GM12892 (cell line): ENCODE results near the gene NAB2.
"Not testable (repeated sequence)": the region's sequence is repeated elsewhere in the genome, so short reads cannot be mapped to it uniquely, and the experiment has no call there.

ENCODE experiments used
- POLR2A ChIP-seq: IDR thresholded peaks from 2 replicates; pipeline ENCODE4 v1.6.1; 2011; ENCODE audit warnings: low read depth, low read length, control low read depth
- POLR2AphosphoS5 ChIP-seq: IDR thresholded peaks from 2 replicates; pipeline ENCODE4 v1.6.1; 2011; ENCODE audit warnings: low read depth, low read length, control low read depth

GRCh38 chr12:57053146-57053545 is 35.8 kb upstream of the NAB2 start:
- not testable (repeated sequence) for TF ChIP-seq POLR2AphosphoS5, POLR2A
